HG02885 (cell line): ENCODE results near the gene TNFSF12.

Source experiments
- ATAC-seq: cut with Tn5 transposase; IDR thresholded peaks from one replicate; pipeline ENCODE4 v1.9.1; 2021; ENCODE audit warnings: mild to moderate bottlenecking; ENCODE audit not compliant: unreplicated experiment, poor library complexity

The TNFSF12 gene

GRCh38 chr17:7548585-7549400 lies at the start of gene TNFSF12:
Gene TNFSF12, plus strand, starts transcription at chr17:7549058. Its CDS starts 96 bp downstream, at chr17:7549154.
- ATAC-seq, result no peak

DNA sequence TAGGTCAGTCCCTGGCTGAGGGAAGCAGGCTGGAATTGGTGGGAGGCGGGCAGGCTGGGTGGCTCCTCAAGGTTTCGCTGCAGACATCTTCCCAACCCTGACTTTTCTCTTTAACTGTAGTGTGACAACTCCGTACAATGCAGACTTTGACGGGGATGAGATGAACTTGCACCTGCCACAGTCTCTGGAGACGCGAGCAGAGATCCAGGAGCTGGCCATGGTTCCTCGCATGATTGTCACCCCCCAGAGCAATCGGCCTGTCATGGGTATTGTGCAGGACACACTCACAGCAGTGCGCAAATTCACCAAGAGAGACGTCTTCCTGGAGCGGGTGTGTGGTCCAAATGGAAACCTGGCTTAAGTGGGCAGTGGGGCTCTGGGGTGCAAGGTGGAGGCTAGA lies 49.7 kb upstream of the TNFSF12 start:
- ATAC-seq, result no peak

GRCh38 chr17:7501729-7502128 lies 47.1 kb upstream of the TNFSF12 start:
- no peak for ATAC-seq

GRCh38 chr17:7502171-7502847 lies 46.5 kb upstream of the TNFSF12 start:
- no peak for ATAC-seq

DNA sequence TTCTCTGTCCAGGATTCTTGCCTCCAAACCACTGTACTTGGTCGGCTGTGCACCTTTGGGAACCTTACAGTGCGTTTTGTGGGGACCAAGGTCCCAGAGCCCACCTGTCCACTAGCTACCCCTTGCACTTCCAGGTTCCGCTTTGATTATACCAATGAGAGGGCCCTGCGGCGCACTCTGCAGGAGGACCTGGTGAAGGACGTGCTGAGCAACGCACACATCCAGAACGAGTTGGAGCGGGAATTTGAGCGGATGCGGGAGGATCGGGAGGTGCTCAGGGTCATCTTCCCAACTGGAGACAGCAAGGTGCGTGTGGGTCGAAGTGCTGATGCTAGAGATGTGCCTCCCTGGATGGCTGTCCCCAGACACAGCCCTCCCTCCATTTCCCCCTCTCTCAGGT lies 45.9 kb upstream of the TNFSF12 start:
- no peak for ATAC-seq

DNA sequence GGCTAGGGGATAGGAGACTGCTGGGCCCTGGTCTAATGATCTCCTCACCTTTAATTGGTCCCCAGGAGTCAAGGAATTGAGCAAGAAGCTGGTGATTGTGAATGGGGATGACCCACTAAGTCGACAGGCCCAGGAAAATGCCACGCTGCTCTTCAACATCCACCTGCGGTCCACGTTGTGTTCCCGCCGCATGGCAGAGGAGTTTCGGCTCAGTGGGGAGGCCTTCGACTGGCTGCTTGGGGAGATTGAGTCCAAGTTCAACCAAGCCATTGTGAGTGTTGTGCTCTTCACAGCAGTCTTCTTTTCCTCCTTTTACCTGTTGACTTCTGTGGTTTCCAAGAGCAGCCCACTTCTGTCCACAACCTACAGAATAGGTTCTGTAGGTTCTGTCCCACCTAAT lies 45.3 kb upstream of the TNFSF12 start:
- no peak for ATAC-seq

GRCh38 chr17:7508145-7508544 lies 40.7 kb upstream of the TNFSF12 start:
- no peak for ATAC-seq

- ATAC-seq, result no peak
Measured at GRCh38 chr17:7508846-7509245, 40.0 kb upstream of the TNFSF12 start.

DNA sequence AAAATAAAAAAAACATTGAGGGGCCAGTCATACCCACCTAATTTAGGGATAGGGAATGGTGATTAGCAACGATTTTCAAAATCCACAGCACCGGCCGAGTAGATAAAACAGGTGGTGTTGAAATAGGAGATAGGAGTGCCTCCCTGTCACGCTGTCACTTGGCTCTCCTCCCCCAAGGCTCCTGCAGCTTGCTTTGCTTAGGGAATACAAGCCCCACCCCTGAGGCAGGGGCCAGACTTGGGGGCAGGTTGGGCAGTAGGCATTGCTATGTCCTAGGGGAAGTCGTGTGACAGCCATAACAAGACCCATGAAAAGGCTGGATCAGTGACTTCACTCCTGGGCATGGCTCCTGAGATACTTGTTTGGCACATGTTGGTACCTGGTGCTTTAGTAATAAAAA lies 38.9 kb upstream of the TNFSF12 start:
- no peak for ATAC-seq

- no peak for ATAC-seq
Measured at GRCh38 chr17:7511108-7511507, 37.8 kb upstream of the TNFSF12 start.

DNA sequence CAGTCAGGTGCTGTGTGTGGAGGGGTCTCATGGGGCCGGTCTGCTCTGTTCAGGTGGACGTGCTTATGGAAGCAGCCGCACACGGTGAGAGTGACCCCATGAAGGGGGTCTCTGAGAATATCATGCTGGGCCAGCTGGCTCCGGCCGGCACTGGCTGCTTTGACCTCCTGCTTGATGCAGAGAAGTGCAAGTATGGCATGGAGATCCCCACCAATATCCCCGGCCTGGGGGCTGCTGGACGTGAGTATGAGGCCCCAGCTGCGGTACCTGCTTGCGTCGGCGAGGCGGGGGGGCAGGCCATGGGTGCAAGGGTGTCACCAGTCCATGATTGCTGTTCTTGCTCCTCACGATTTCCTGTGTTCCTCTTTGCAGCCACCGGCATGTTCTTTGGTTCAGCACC lies 36.8 kb upstream of the TNFSF12 start:
- no peak for ATAC-seq

DNA sequence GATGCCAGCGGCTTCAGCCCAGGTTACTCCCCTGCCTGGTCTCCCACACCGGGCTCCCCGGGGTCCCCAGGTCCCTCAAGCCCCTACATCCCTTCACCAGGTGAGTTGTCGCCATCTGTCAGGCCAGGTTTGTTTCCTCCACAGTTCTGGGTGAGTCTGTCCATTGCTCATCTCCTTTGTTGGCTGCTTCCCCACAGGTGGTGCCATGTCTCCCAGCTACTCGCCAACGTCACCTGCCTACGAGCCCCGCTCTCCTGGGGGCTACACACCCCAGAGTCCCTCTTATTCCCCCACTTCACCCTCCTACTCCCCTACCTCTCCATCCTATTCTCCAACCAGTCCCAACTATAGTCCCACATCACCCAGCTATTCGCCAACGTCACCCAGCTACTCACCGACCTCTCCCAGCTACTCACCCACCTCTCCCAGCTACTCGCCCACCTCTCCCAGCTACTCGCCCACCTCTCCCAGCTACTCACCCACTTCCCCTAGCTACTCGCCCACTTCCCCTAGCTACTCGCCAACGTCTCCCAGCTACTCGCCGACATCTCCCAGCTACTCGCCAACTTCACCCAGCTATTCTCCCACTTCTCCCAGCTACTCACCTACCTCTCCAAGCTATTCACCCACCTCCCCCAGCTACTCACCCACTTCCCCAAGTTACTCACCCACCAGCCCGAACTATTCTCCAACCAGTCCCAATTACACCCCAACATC lies 35.9 kb upstream of the TNFSF12 start:
- no peak for ATAC-seq

DNA sequence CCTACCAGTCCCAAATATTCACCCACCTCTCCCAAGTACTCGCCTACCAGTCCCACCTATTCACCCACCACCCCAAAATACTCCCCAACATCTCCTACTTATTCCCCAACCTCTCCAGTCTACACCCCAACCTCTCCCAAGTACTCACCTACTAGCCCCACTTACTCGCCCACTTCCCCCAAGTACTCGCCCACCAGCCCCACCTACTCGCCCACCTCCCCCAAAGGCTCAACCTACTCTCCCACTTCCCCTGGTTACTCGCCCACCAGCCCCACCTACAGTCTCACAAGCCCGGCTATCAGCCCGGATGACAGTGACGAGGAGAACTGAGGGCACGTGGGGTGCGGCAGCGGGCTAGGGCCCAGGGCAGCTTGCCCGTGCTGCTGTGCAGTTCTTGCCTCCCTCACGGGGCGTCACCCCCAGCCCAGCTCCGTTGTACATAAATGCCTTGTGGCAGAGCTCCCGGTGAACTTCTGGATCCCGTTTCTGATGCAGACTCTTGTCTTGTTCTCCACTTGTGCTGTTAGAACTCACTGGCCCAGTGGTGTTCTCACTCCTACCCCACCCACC lies 34.9 kb upstream of the TNFSF12 start:
- ATAC-seq, result no peak

- no peak for ATAC-seq
Measured at GRCh38 chr17:7515911-7516610, 32.8 kb upstream of the TNFSF12 start.

GRCh38 chr17:7523033-7523432 lies 25.8 kb upstream of the TNFSF12 start:
- ATAC-seq, result no peak

- ATAC-seq, result no peak
Measured at GRCh38 chr17:7528842-7529241, 20.0 kb upstream of the TNFSF12 start.

GRCh38 chr17:7530023-7530900 lies 18.6 kb upstream of the TNFSF12 start:
- no peak for ATAC-seq

DNA sequence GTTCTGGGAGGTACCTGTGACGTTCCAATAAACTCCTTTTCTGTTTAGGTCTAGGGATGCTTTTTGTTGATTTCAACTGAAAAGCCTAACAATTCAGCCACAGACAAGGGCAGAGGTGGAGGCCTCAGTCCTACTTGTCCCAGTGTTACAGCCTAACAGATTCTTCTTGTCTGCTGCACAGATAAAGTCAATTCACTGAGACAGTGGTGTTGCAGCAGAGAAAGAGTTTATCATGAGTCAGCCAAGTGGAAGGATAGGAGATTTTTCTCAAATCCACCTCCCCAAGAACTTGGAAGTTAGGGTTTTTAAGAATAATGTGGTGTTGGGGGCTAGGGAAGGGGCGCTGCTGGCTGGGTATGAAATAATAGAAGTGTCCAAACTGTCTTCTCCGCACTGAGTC lies 10.8 kb upstream of the TNFSF12 start:
- no peak for ATAC-seq

DNA sequence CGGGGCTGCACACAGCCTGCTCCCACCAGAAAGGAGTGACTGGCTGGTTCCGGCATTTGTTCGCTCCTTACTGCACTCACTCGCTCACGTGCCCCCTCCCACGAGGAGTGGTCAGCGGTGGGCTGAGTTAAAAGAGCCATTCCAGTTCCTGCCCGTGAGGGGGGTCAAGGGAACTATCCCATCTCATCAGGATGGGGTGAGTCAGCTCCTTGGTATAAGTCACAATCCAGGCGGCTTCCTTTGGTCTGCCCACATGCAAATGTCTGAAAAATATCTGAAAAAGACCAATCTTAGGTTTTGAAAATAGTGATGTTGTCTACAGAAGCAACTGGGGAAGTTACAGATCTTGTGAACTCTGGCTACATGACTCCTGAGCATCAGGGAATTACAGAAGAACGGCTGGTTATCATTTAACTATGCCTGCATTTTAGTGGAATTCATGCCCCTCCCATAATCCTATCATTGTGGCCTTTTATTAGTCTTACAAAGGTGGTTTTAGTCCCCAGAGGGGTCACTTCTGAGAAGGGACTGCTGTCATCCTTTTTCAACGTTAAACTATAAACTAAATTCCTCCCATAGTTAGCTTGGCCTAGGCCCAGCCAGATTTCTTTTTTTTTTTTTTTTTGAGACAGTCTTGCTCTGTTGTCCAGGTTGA lies 9.8 kb upstream of the TNFSF12 start:
- no peak for ATAC-seq
